Measurements from ENCODE around the gene PKD2L1. TPM values are rescaled to one million over a fixed set of nuclear protein-coding genes. Genes with fewer than 3 reads are reported as not detected.
"Not testable (repeated sequence)": the region's sequence is repeated elsewhere in the genome, so short reads cannot be mapped to it uniquely, and the experiment has no call there.

Gene PKD2L1
- total RNA-seq, 1 experiment from 2014 or later, result not detected

GRCh38 chr10:100333661-100334440, 3.8 kb upstream of the PKD2L1 start:
- DNase-seq (ENCODE audit: low read depth), result peak; percentile 17

- no peak for DNase-seq (ENCODE audit: low read depth)
Measured at GRCh38 chr10:100333106-100333505, 3.1 kb upstream of the PKD2L1 start.

- DNase-seq (ENCODE audit: low read depth), result no peak
Measured at GRCh38 chr10:100328198-100328597, 1.8 kb downstream of the PKD2L1 start.

- DNase-seq (ENCODE audit: low read depth), result no peak
Measured at GRCh38 chr10:100327718-100328009, 2.4 kb downstream of the PKD2L1 start.

- no peak for DNase-seq (ENCODE audit: low read depth)
Measured at GRCh38 chr10:100327007-100327717, 2.9 kb downstream of the PKD2L1 start.

- DNase-seq (ENCODE audit: low read depth), result peak; percentile 6
Measured at GRCh38 chr10:100325158-100325557, 4.9 kb downstream of the PKD2L1 start.

- no peak for DNase-seq (ENCODE audit: low read depth)
Measured at GRCh38 chr10:100319707-100320402, 10.2 kb downstream of the PKD2L1 start.

- DNase-seq (ENCODE audit: low read depth), result peak; percentile 5
Measured at GRCh38 chr10:100318207-100318606, 11.8 kb downstream of the PKD2L1 start.

- peak; percentile 23 for DNase-seq (ENCODE audit: low read depth)
Measured at GRCh38 chr10:100315615-100316014, 14.4 kb downstream of the PKD2L1 start.

GRCh38 chr10:100311298-100311697, 18.7 kb downstream of the PKD2L1 start:
- no peak for DNase-seq (ENCODE audit: low read depth)

GRCh38 chr10:100307684-100308083, 22.3 kb downstream of the PKD2L1 start:
- peak; percentile 61 for DNase-seq (ENCODE audit: low read depth)

GRCh38 chr10:100306861-100307260, 23.2 kb downstream of the PKD2L1 start:
- no peak for DNase-seq (ENCODE audit: low read depth)

GRCh38 chr10:100304414-100304813, 25.6 kb downstream of the PKD2L1 start:
- DNase-seq (ENCODE audit: low read depth), result no peak

GRCh38 chr10:100303724-100304319, 26.2 kb downstream of the PKD2L1 start:
- DNase-seq (ENCODE audit: low read depth), result peak; percentile 25

GRCh38 chr10:100301123-100301522, 28.9 kb downstream of the PKD2L1 start:
- not testable (repeated sequence) for DNase-seq (ENCODE audit: low read depth)

- DNase-seq (ENCODE audit: low read depth), result no peak
Measured at GRCh38 chr10:100297242-100297641, 32.8 kb downstream of the PKD2L1 start.

GRCh38 chr10:100293066-100293465, 37.0 kb downstream of the PKD2L1 start:
- DNase-seq (ENCODE audit: low read depth), result no peak

- DNase-seq (ENCODE audit: low read depth), result not testable (repeated sequence)
Measured at GRCh38 chr10:100292300-100292699, 37.7 kb downstream of the PKD2L1 start.

- no peak for DNase-seq (ENCODE audit: low read depth)
Measured at GRCh38 chr10:100291356-100291755, 38.7 kb downstream of the PKD2L1 start.

GRCh38 chr10:100289641-100290040, 40.4 kb downstream of the PKD2L1 start:
- DNase-seq (ENCODE audit: low read depth), result peak; percentile 9

- no peak for DNase-seq (ENCODE audit: low read depth)
Measured at GRCh38 chr10:100288196-100288595, 41.8 kb downstream of the PKD2L1 start.

- no peak for DNase-seq (ENCODE audit: low read depth)
Measured at GRCh38 chr10:100287756-100288155, 42.3 kb downstream of the PKD2L1 start.
